ENCODE data around the gene ELAC1.

DNA sequence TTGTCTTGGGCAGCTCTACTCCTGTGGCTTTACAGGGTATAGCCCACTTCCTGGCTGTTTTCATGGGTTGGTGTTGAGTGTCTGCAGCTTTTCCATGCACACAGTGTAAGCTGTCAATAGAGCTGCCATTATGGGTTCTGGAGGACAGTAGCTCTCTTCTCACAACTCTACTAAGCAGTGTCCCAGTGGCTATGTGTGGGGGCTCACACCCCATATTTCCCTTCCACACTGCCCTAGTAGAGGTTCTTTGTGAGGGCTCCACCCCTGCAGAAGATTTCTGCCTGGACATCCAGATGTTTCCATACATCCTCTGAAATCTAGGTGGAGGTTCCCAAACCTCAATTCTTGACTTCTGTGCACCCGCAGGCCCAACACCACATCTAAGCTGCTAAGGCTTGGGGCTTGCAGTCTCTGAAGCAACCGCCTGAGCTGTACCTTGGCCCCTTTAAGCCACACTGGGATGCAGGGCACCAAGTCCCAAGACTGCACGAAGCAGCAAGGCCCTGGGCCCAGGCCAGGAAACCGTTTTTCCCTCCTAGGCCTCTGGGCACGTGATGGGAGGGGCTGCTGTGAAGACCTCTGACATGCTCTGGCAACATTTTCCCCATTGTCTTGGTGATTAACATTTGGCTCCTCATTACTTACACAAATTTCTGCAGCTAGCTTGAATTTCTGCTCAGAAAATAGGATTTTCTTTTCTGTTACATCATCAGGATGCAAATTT is 9.4 kb downstream of the ELAC1 start:
- TF ChIP-seq, protein P1, sequence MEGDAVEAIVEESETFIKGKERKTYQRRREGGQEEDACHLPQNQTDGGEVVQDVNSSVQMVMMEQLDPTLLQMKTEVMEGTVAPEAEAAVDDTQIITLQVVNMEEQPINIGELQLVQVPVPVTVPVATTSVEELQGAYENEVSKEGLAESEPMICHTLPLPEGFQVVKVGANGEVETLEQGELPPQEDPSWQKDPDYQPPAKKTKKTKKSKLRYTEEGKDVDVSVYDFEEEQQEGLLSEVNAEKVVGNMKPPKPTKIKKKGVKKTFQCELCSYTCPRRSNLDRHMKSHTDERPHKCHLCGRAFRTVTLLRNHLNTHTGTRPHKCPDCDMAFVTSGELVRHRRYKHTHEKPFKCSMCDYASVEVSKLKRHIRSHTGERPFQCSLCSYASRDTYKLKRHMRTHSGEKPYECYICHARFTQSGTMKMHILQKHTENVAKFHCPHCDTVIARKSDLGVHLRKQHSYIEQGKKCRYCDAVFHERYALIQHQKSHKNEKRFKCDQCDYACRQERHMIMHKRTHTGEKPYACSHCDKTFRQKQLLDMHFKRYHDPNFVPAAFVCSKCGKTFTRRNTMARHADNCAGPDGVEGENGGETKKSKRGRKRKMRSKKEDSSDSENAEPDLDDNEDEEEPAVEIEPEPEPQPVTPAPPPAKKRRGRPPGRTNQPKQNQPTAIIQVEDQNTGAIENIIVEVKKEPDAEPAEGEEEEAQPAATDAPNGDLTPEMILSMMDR (IDR thresholded peaks at IDR 0.05), result no peak
- TF ChIP-seq POLR2A (IDR thresholded peaks at IDR 0.05), result no peak
